ENCODE results near the gene VOPP1. TPM values are rescaled to one million over a fixed set of nuclear protein-coding genes. Genes with fewer than 3 reads are reported as not detected.

Gene VOPP1, protein sequence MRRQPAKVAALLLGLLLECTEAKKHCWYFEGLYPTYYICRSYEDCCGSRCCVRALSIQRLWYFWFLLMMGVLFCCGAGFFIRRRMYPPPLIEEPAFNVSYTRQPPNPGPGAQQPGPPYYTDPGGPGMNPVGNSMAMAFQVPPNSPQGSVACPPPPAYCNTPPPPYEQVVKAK
- total RNA-seq: 154 and 159 TPM in 2 replicates
- polyA plus RNA-seq: 85.6 and 86.2 TPM in 2 replicates
- 75.4 and 78.2 TPM in 2 replicates for polyA plus RNA-seq (2011; cell fraction: cytosol; rRNA removed)
- polyA plus RNA-seq (2011; cell fraction: nucleus; rRNA removed): 48.0 and 51.2 TPM in 2 replicates
- polyA plus RNA-seq (2012): 105 and 140 TPM in 2 replicates
- 159 and 181 TPM in 2 replicates for polyA minus RNA-seq
- 29.9 TPM for polyA minus RNA-seq (2011; cell fraction: cytosol; rRNA and poly(A)+ RNA removed)
- 54.7 and 67.8 TPM in 2 replicates for polyA minus RNA-seq (2011; cell fraction: nucleus; rRNA and poly(A)+ RNA removed)
- percentile 94 among the genes with signal in this experiment for Bru-seq, nascent RNA
- percentile 91 among the genes with signal in this experiment for BruChase-seq, experiment 1, labeled RNA remaining after a 6-hour chase
- BruChase-seq, experiment 2, labeled RNA remaining after a 2-hour chase: percentile 90 among the genes with signal in this experiment
- long read RNA-seq, transcript VOPP1-201 (5 exons, 2,962 nt): major isoform, 343 of 420 reads
- long read RNA-seq, partial matches to known transcripts: 6 of 420 reads
- long read RNA-seq, other reads (novel, unspliced or antisense): 70 of 420 reads

DNA sequence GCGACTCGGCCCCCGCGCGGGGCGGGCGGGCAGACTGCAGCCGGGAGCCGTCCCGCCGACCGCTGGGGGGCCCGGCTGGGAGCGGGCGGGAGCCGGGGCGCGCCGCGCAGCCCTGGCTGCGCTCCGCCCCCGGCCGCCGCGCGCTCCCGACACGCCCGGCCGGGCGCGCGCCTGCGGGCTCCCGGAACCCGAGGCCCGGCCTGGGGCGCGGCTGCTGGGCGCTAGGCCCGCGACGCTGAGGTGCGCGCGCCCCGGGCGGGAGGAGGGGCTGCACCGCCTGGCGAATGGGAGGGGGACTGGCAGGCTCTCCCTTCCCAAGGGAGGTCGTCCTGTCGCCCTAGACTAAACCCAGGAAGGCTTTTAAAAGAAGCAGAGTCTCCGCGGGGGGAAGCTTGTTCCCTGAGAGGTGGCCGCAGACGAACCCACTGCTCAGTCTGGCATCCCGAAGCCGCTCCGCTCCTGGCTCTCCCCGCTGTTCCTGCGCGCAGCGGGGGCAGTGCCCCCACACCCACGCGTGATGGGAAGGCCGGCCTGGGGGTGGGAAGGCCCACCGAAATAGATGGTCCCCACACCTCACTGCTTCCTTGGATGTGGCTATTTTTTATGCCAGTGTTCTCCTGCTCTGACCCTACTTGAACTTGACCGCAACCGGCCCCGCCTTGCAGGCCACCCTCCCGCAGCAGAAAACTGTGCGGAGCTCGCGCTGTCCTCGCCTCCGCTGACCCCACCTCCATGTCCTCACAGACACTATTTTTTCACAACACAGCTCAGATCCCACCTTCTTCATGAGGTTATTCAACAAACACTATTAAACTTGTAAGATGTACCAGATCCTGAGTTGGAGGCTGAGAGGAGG, at the start of gene VOPP1:
Gene VOPP1, minus strand, starts transcription at position 125 of the 856 bp plus-strand sequence. CDS start 178 bp downstream, outside the sequence.
- peak within 1 kb of the TSS; percentile 95 for H3K4me2 ChIP-seq (ENCODE audit: insufficient read depth, low read length)
- intact Hi-C loops (cut with micrococcal nuclease) (loop anchor here (5.0 to 10.0 kb wide), 3 partner anchors 205 to 532 kb away; partner anchors contain the start of genes CHCHD2, LANCL2 and NIPSNAP2), dilution Hi-C loops (cut with MboI; ENCODE audit: extremely low pct_ligation_motif_present, low sequenced_read_pairs) (no loop called here)
- FAIRE-seq (no peak), DNase-seq (ENCODE audit: low read depth, low spot score) (peak; percentile 61)
- no peaks in the 10 kb centered on the region for H3K9me1 ChIP-seq (replicated peaks; ENCODE audit: control insufficient read depth, extremely low read depth, insufficient read depth, low read length)
- ChIA-PET CTCF (interaction anchor here (1.0 to 2.0 kb wide), 7 partner anchors 11 to 318 kb away, joined by 3 to 7 read pairs (median 4); no protein-coding TSS in a partner anchor), POLR2A (interaction anchor here (1.7 kb wide), 1 partner anchor 20 kb away, joined by 4 read pairs; no protein-coding TSS in a partner anchor)
- H4K20me1 ChIP-seq (replicated peaks; ENCODE audit: control insufficient read depth, extremely low read depth, insufficient read depth, low read length): peaks cover 3% of the 10 kb centered on the region
- H3K9me3 ChIP-seq (replicated peaks; ENCODE audit: control insufficient read depth, insufficient read depth, low read length): no peaks in the 10 kb centered on the region
- TF ChIP-seq EZH2 (IDR thresholded peaks at IDR 0.05; ENCODE audit: borderline replicate concordance, low read depth, low read length, severe bottlenecking) (no peak), POLR2A (IDR thresholded peaks at IDR 0.05; ENCODE audit: low read depth, low read length) (peak; percentile 41)
- peak within 1 kb of the TSS; percentile 98 for H3K9ac ChIP-seq (replicated peaks; ENCODE audit: extremely low read depth, insufficient read depth, low read length)
- peaks cover 55% of the 10 kb centered on the region for H3K4me1 ChIP-seq (ENCODE audit: control insufficient read depth, extremely low read depth, insufficient read depth, low read length)
- peak within 1 kb of the TSS; percentile 89 to 99 (median 97) for H3K4me3 ChIP-seq (replicated peaks in 1 of 3; ENCODE audit: insufficient read depth in 1 of 3, low read depth in 1 of 3, low read length in 3 of 3)
- H3K79me2 ChIP-seq (ENCODE audit: control insufficient read depth, insufficient read depth, low read length): peaks cover 39% of the 10 kb centered on the region
- peak within 1 kb of the TSS; percentile 97 for H2AFZ ChIP-seq (ENCODE audit: low read depth, low read length)
- peak within 1 kb of the TSS; percentile 97 for H3K27ac ChIP-seq (ENCODE audit: insufficient read depth, low read depth, low read length)
- H3K36me3 ChIP-seq (ENCODE audit: control insufficient read depth in 2 of 2, extremely low read depth in 1 of 2, insufficient read depth in 2 of 2, low read length in 2 of 2): peaks cover 0 to 3% of the 10 kb centered on the region in 2 experiments
- no peaks in the 10 kb centered on the region for H3K27me3 ChIP-seq (ENCODE audit: control insufficient read depth in 2 of 2, insufficient read depth in 2 of 2, low read length in 2 of 2)
- TSS peak; percentile 13 for BruUV-seq (replicated peaks)

DNA sequence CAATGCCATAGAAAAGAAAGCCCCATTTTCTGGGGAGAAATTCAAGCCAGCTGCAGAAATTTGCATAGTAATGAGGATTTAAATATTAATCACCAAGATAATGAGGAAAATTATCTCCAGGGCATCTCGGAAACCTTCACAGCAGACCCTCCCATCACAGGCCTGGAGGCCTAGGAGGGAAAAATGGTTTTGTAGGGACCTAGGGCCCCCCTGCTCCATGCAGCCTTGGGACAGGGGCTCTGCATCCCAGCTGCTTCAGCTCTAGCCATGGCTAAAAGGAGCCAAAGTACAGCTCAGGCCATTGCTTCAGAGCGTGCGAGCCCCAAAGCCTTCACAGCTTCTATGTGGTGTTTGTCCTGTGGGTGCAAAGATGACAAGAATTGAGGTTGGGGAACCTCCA, 46.6 kb upstream of the VOPP1 start:
- no peak for TF ChIP-seq POLR2AphosphoS5 (IDR thresholded peaks at IDR 0.05; ENCODE audit: insufficient read depth, low read depth, low read length)
- TF ChIP-seq, protein P1, sequence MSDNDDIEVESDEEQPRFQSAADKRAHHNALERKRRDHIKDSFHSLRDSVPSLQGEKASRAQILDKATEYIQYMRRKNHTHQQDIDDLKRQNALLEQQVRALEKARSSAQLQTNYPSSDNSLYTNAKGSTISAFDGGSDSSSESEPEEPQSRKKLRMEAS (IDR thresholded peaks at IDR 0.05; ENCODE audit: insufficient read depth, insufficient read length): no peak
- TF ChIP-seq FOS (IDR thresholded peaks at IDR 0.05; ENCODE audit: borderline replicate concordance, insufficient read depth, low read length): no peak
- TF ChIP-seq EZH2 (IDR thresholded peaks at IDR 0.05; ENCODE audit: borderline replicate concordance, low read depth, low read length, severe bottlenecking): no peak
- no peak for TF ChIP-seq MYC (IDR thresholded peaks at IDR 0.05; ENCODE audit: low read depth, low read length)
- TF ChIP-seq POLR2A (IDR thresholded peaks at IDR 0.05; ENCODE audit: low read depth, low read length): no peak
- TF ChIP-seq GATA2 (IDR thresholded peaks at IDR 0.05; ENCODE audit: insufficient read depth, insufficient read length, low read depth, low read length): no peak
- no peak for TF ChIP-seq JUN (IDR thresholded peaks at IDR 0.05; ENCODE audit: borderline replicate concordance, insufficient read depth, insufficient read length, low read depth)
- TF ChIP-seq, protein P2, sequence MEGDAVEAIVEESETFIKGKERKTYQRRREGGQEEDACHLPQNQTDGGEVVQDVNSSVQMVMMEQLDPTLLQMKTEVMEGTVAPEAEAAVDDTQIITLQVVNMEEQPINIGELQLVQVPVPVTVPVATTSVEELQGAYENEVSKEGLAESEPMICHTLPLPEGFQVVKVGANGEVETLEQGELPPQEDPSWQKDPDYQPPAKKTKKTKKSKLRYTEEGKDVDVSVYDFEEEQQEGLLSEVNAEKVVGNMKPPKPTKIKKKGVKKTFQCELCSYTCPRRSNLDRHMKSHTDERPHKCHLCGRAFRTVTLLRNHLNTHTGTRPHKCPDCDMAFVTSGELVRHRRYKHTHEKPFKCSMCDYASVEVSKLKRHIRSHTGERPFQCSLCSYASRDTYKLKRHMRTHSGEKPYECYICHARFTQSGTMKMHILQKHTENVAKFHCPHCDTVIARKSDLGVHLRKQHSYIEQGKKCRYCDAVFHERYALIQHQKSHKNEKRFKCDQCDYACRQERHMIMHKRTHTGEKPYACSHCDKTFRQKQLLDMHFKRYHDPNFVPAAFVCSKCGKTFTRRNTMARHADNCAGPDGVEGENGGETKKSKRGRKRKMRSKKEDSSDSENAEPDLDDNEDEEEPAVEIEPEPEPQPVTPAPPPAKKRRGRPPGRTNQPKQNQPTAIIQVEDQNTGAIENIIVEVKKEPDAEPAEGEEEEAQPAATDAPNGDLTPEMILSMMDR (IDR thresholded peaks at IDR 0.05; ENCODE audit: extremely low read depth in 1 of 2, insufficient read depth in 1 of 2, low read depth in 1 of 2, low read length in 2 of 2): no peak
- Histone ChIP-seq H3K27ac (ENCODE audit: insufficient read depth, low read depth, low read length) (no peak overlapping the region), H3K79me2 (ENCODE audit: control insufficient read depth, insufficient read depth, low read length) (no peaks in the 10 kb centered on the region), H3K9me1 (replicated peaks; ENCODE audit: control insufficient read depth, extremely low read depth, insufficient read depth, low read length) (no peaks in the 10 kb centered on the region), H3K36me3 (ENCODE audit: control insufficient read depth in 2 of 2, extremely low read depth in 1 of 2, insufficient read depth in 2 of 2, low read length in 2 of 2) (no peaks in the 10 kb centered on the region), H3K9me3 (replicated peaks; ENCODE audit: control insufficient read depth, insufficient read depth, low read length) (no peaks in the 10 kb centered on the region), H3K4me3 (replicated peaks in 1 of 3; ENCODE audit: insufficient read depth in 1 of 3, low read depth in 1 of 3, low read length in 3 of 3) (no peak overlapping the region), H3K9ac (replicated peaks; ENCODE audit: extremely low read depth, insufficient read depth, low read length) (no peak overlapping the region), H3K4me2 (ENCODE audit: insufficient read depth, low read length) (no peak overlapping the region), H2AFZ (ENCODE audit: low read depth, low read length) (no peak overlapping the region), H3K27me3 (ENCODE audit: control insufficient read depth in 2 of 2, insufficient read depth in 2 of 2, low read length in 2 of 2) (no peaks in the 10 kb centered on the region), H3K4me1 (ENCODE audit: control insufficient read depth, extremely low read depth, insufficient read depth, low read length) (no peaks in the 10 kb centered on the region), H4K20me1 (replicated peaks; ENCODE audit: control insufficient read depth, extremely low read depth, insufficient read depth, low read length) (no peaks in the 10 kb centered on the region)
- dilution Hi-C loops (cut with MboI; ENCODE audit: extremely low pct_ligation_motif_present, low sequenced_read_pairs): no loop called here
- ChIA-PET CTCF (no interaction called here), POLR2A (no interaction called here)
- DNase-seq (ENCODE audit: low read depth, low spot score): no peak
- intact Hi-C loops (cut with micrococcal nuclease): no loop called here
- BruUV-seq (replicated peaks): no TSS peak
- no peak for FAIRE-seq
